ENCODE results near the gene SOX13. TPM values are rescaled to one million over a fixed set of nuclear protein-coding genes. Genes with fewer than 3 reads are reported as not detected.

The SOX13 gene
- polyA plus RNA-seq, 3 donors: 0.52 TPM; not detected in 2

- Mint-ChIP-seq H3K36me3 (no peaks in the 10 kb centered on the region), H3K4me1 (peaks cover 9% of the 10 kb centered on the region), H3K9me3 (peaks cover 0 to 2% (median 0%) of the 10 kb centered on the region in 7 donors), H3K27ac (peak overlapping the region in 1 of 7 donors; percentile 15), H3K4me3 (peak overlapping the region; percentile 68 to 85), H3K27me3 (ENCODE audit: low read depth in 3 of 3) (peaks cover 34 to 50% (median 46%) of the 10 kb centered on the region in 3 donors)
- H4K20me1 ChIP-seq (ENCODE audit: insufficient read depth, low read length): no peaks in the 10 kb centered on the region
- peaks cover 8 to 35% of the 10 kb centered on the region in 2 donors for H3K27me3 ChIP-seq (ENCODE audit: control insufficient read depth in 2 of 2, insufficient read depth in 2 of 2, low read length in 2 of 2)
- intact Hi-C loops (cut with micrococcal nuclease): no loop called here
- H3K9me3 ChIP-seq (replicated peaks in 1 of 2; ENCODE audit: control insufficient read depth in 1 of 2, insufficient read depth in 1 of 2, low read length in 2 of 2): no peaks in the 10 kb centered on the region
- peak overlapping the region; percentile 83 for H3K4me2 ChIP-seq (replicated peaks; ENCODE audit: extremely low read depth, low read length, poor library complexity, severe bottlenecking)
- peaks cover 9 to 18% of the 10 kb centered on the region in 2 donors for H3K4me1 ChIP-seq (ENCODE audit: control insufficient read depth in 1 of 2, insufficient read depth in 2 of 2, low read length in 2 of 2)
- no peak for TF ChIP-seq CTCF (IDR thresholded peaks at IDR 0.05)
- H3K9ac ChIP-seq (ENCODE audit: insufficient read depth, low read length, poor library complexity, severe bottlenecking): peak overlapping the region; percentile 57
- H3K36me3 ChIP-seq (replicated peaks in 1 of 2; ENCODE audit: control insufficient read depth in 1 of 2, insufficient read depth in 2 of 2, low read length in 2 of 2): no peaks in the 10 kb centered on the region
- peak overlapping the region; percentile 15 to 70 (median 32) for H3K4me3 ChIP-seq (replicated peaks in 1 of 3; ENCODE audit: low read depth in 2 of 3, low read length in 3 of 3)
- 51% methylated on average over 12 of the region's 25 CpGs for WGBS (ENCODE audit: insufficient coverage)
- DNase-seq: no peak
- H2AFZ ChIP-seq (ENCODE audit: insufficient read depth, low read depth, low read length, poor library complexity, severe bottlenecking): peak overlapping the region; percentile 85
- H3K27ac ChIP-seq (ENCODE audit: low read depth in 1 of 2, low read length in 2 of 2): no peak overlapping the region
- no peaks in the 10 kb centered on the region for H3K79me2 ChIP-seq (ENCODE audit: insufficient read depth, low read length)
Observed at GRCh38 chr1:204152310-204153044, 79.6 kb downstream of the SOX13 start.

GRCh38 chr1:204153667-204154066, 80.8 kb downstream of the SOX13 start:
- no peak overlapping the region for H3K4me3 ChIP-seq (replicated peaks in 1 of 3; ENCODE audit: low read depth in 2 of 3, low read length in 3 of 3)
- no peak overlapping the region for H2AFZ ChIP-seq (ENCODE audit: insufficient read depth, low read depth, low read length, poor library complexity, severe bottlenecking)
- intact Hi-C loops (cut with micrococcal nuclease): no loop called here
- H4K20me1 ChIP-seq (ENCODE audit: insufficient read depth, low read length): no peaks in the 10 kb centered on the region
- DNase-seq: no peak
- no peaks in the 10 kb centered on the region for H3K9me3 ChIP-seq (replicated peaks in 1 of 2; ENCODE audit: control insufficient read depth in 1 of 2, insufficient read depth in 1 of 2, low read length in 2 of 2)
- no peaks in the 10 kb centered on the region for H3K36me3 ChIP-seq (replicated peaks in 1 of 2; ENCODE audit: control insufficient read depth in 1 of 2, insufficient read depth in 2 of 2, low read length in 2 of 2)
- WGBS (ENCODE audit: insufficient coverage): 95% methylated on average over 3 of the region's 5 CpGs
- TF ChIP-seq CTCF (IDR thresholded peaks at IDR 0.05): no peak
- H3K36me3 Mint-ChIP-seq: no peaks in the 10 kb centered on the region
- peaks cover 10% of the 10 kb centered on the region for H3K4me1 Mint-ChIP-seq
- no peak overlapping the region for H3K27ac ChIP-seq (ENCODE audit: low read depth in 1 of 2, low read length in 2 of 2)
- peaks cover 0 to 2% (median 0%) of the 10 kb centered on the region in 7 donors for H3K9me3 Mint-ChIP-seq
- H3K27me3 Mint-ChIP-seq (ENCODE audit: low read depth in 3 of 3): peaks cover 34 to 50% (median 47%) of the 10 kb centered on the region in 3 donors
- peaks cover 8 to 35% of the 10 kb centered on the region in 2 donors for H3K27me3 ChIP-seq (ENCODE audit: control insufficient read depth in 2 of 2, insufficient read depth in 2 of 2, low read length in 2 of 2)
- H3K4me3 Mint-ChIP-seq: peak overlapping the region in 1 of 2 donors; percentile 64
- no peaks in the 10 kb centered on the region for H3K79me2 ChIP-seq (ENCODE audit: insufficient read depth, low read length)
- no peak overlapping the region for H3K9ac ChIP-seq (ENCODE audit: insufficient read depth, low read length, poor library complexity, severe bottlenecking)
- peaks cover 9 to 18% of the 10 kb centered on the region in 2 donors for H3K4me1 ChIP-seq (ENCODE audit: control insufficient read depth in 1 of 2, insufficient read depth in 2 of 2, low read length in 2 of 2)
- H3K27ac Mint-ChIP-seq: no peak overlapping the region
- no peak overlapping the region for H3K4me2 ChIP-seq (replicated peaks; ENCODE audit: extremely low read depth, low read length, poor library complexity, severe bottlenecking)

Data from CD14-positive monocyte (primary cell).